K562 (cell line): Measurements from ENCODE around the gene IL17REL. TPM values are rescaled to one million over a fixed set of nuclear protein-coding genes. Genes with fewer than 3 reads are reported as not detected.

Experiments used
- ATAC-seq: fragments of 200-7000 bp; cut with Tn5 transposase; 3 replicates; pipeline ENCODE4 v1.9.1; 2020; ENCODE audit warnings: moderate library complexity
- BruUV-seq: library from RNA; stranded (reverse); fragments of 400-500 nt; replicated peaks from 2 replicates; lab custom pipeline; 2021; lab: Mats Ljungman, UMichigan
- CTCF ChIA-PET: fragments of 300-600 bp; formaldehyde crosslinking; extraction: SDS; loops from one replicate; lab custom pipeline; 2021; ENCODE audit warnings: low intra/inter-chr PET ratio; lab: Yijun Ruan, JAX
- POLR2A ChIA-PET: fragments of 300-600, 350-650 bp; sonication (Branson Sonifier 250); formaldehyde crosslinking; extraction: SDS; loops from one replicate; lab custom pipeline; 2021; ENCODE audit warnings: antibody characterized with exemption, inconsistent platforms; lab: Yijun Ruan, JAX
- DNase-seq, 4 experiments: peaks; one replicate each; pipeline versions ENCODE4 v3.0.0 to v3.0.0-alpha.2; 2011 to 2018; ENCODE audit warnings: low spot score in 3 of 4, mixed read lengths in 3 of 4; ENCODE audit errors: extremely low read depth in 1 of 4
- FAIRE-seq: peaks from 2 replicates; lab custom pipeline; 2011; peaks lifted over from hg19 to GRCh38; lab: Jason Lieb, UNC
- H2AFZ ChIP-seq: 2 replicates; pipeline ENCODE4 v1.6.0; 2011; ENCODE audit warnings: low read depth, low read length, control low read depth, inconsistent platforms
- H3K27ac ChIP-seq: fragments of 200-600 bp; 3 replicates; pipeline ENCODE4 v1.8.0; 2011; ENCODE audit warnings: low read depth, mild to moderate bottlenecking, control low read depth, inconsistent platforms, low read length, moderate library complexity, mixed read lengths; ENCODE audit errors: extremely low read depth
- H3K27me3 ChIP-seq, 2 experiments: fragments of 300-600 bp in 1 of 2; 2 replicates in 1 of 2; 3 replicates in 1 of 2; pipeline versions ENCODE4 v1.6.0 to v1.8.0; 2011; ENCODE audit warnings: inconsistent platforms in 2 of 2, low read length in 2 of 2, mild to moderate bottlenecking in 1 of 2, mixed read lengths in 1 of 2, moderate library complexity in 1 of 2; ENCODE audit not compliant: control insufficient read depth in 2 of 2, insufficient read depth in 2 of 2
- H3K36me3 ChIP-seq: fragments of 300-600 bp; 3 replicates; pipeline ENCODE4 v1.8.0; 2011; ENCODE audit warnings: mild to moderate bottlenecking, low read length, inconsistent platforms; ENCODE audit not compliant: control insufficient read depth, insufficient read depth
- H3K4me1 ChIP-seq, 2 experiments: fragments of 200-600 bp in 1 of 2; replicated peaks in 1 of 2; 2 replicates in 1 of 2; 3 replicates in 1 of 2; pipeline versions ENCODE4 v1.5.1 to v1.8.0; 2011; ENCODE audit warnings: inconsistent platforms in 2 of 2, low read length in 2 of 2, mild to moderate bottlenecking in 1 of 2, mixed read lengths in 1 of 2, moderate library complexity in 1 of 2; ENCODE audit not compliant: control insufficient read depth in 2 of 2, insufficient read depth in 2 of 2
- H3K4me2 ChIP-seq: 2 replicates; pipeline ENCODE4 v1.6.1; 2011; ENCODE audit warnings: low read length, control low read depth, inconsistent platforms, mixed read lengths; ENCODE audit not compliant: insufficient read depth
- H3K4me3 ChIP-seq: fragments of 200-600 bp; sonication (generic), shearing (Covaris generic); 2 replicates; pipeline ENCODE4 v1.5.1; 2016; ENCODE audit warnings: control low read depth, inconsistent platforms
- H3K79me2 ChIP-seq: fragments of 200-600 bp; 3 replicates; pipeline ENCODE4 v1.8.0; 2011; ENCODE audit warnings: low read length, inconsistent platforms; ENCODE audit not compliant: control insufficient read depth, insufficient read depth
- H3K9ac ChIP-seq, 2 experiments: 2 replicates each; pipeline versions ENCODE4 v1.6.0 to v1.6.1; 2011; ENCODE audit warnings: low read depth in 2 of 2, low read length in 2 of 2, control low read depth in 1 of 2, inconsistent platforms in 1 of 2, mild to moderate bottlenecking in 1 of 2, mixed read lengths in 1 of 2; ENCODE audit not compliant: insufficient read depth in 1 of 2
- H3K9me1 ChIP-seq: one replicate; pipeline ENCODE4 v1.6.0; 2011; ENCODE audit warnings: inconsistent platforms, mild to moderate bottlenecking, low read length, moderate library complexity; ENCODE audit not compliant: control insufficient read depth, insufficient read depth
- H3K9me3 ChIP-seq: replicated peaks from 2 replicates; pipeline ENCODE4 v1.5.1; 2011; ENCODE audit warnings: low read depth, low read length, inconsistent platforms; ENCODE audit not compliant: control insufficient read depth, insufficient read depth
- H4K20me1 ChIP-seq: replicated peaks from 2 replicates; pipeline ENCODE4 v1.6.1; 2011; ENCODE audit warnings: low read length, inconsistent platforms, mixed read lengths; ENCODE audit not compliant: control insufficient read depth, insufficient read depth
- CREB1 ChIP-seq, 2 experiments: sonication (generic) in 1 of 2; formaldehyde crosslinking in 1 of 2; IDR thresholded peaks; 2 replicates each; pipeline versions ENCODE4 v1.6.1 to v1.8.0; 2012 to 2022; ENCODE audit warnings: inconsistent platforms in 1 of 2, mild to moderate bottlenecking in 1 of 2, missing genetic modification reagents in 1 of 2, moderate library complexity in 1 of 2
- ZNF592 ChIP-seq: fragments of 450-650 bp; IDR thresholded peaks from 2 replicates; pipeline ENCODE4 v1.6.1; 2017; ENCODE audit warnings: antibody characterized with exemption, mild to moderate bottlenecking
- WGBS: fragments of 100-300 bp; shearing (Covaris generic); methylation state at CpG from one replicate; pipeline ENCODE4 v1.1.6; 2016; ENCODE audit warnings: low coverage, mixed read lengths; ENCODE audit not compliant: insufficient coverage; ENCODE audit errors: missing lambda C conversion rate; 5-methylcytosine and 5-hydroxymethylcytosine counted together
- in situ Hi-C: fragments of 300-500 bp; cut with MboI; formaldehyde crosslinking; loops from 4 replicates; pipeline ENCODE4 v1.15.0; 2018; ENCODE audit warnings: inconsistent platforms, mixed read lengths
- intact Hi-C: fragments of 100-400 bp; cut with micrococcal nuclease; formaldehyde crosslinking; loops from 2 replicates; pipeline ENCODE4 v1.14.2; 2022
- polyA plus RNA-seq, 8 experiments: library from polyadenylated mRNA; depleted of rRNA in 4 of 8; stranded (reverse) in 5 of 8; unstranded in 3 of 8; fragments of >200 nt; fragmentation: Nextera tagmentation in 2 of 8; fragmentation: Illumina TruSeq in 1 of 8; extraction: Ambion mirVana in 2 of 8; extraction: Trizol in 1 of 8; gene quantifications; 2 replicates each; pipeline versions ENCODE4 v1.2.1 to v1.2.3, GENCODE V29; 2011 to 2014; ENCODE audit warnings: inconsistent platforms in 1 of 8, missing spikeins in 1 of 8
- total RNA-seq, 7 experiments: library from RNA; depleted of rRNA in 6 of 7; stranded (reverse); fragments of >200 nt in 6 of 7; fragmentation: Illumina TruSeq in 2 of 7; extraction: Trizol in 2 of 7; gene quantifications; 2 replicates each; pipeline versions ENCODE4 v1.2.1 to v1.2.3, GENCODE V29; 2011 to 2021; ENCODE audit warnings: low replicate concordance in 1 of 7

The IL17REL gene
- total and polyA plus RNA-seq, 9 of the 15 experiments (the other 6 are each of a cell fraction or from before 2014, with no cell fraction given): 0.05 to 0.42 (median 0.11) TPM; not detected in 4

GRCh38 chr22:49996518-49997250 is 15.9 kb downstream of the IL17REL start (continued):
- TF ChIP-seq ZNF592: no peak
- TF ChIP-seq, all 486 proteins: peak for 0

- no peaks in the 10 kb centered on the region for H3K27me3 ChIP-seq
- intact Hi-C loops: no loop called here
- no peak overlapping the region for H3K27ac ChIP-seq
- BruUV-seq: no TSS peak
- FAIRE-seq (no peak), ATAC-seq (no peak), DNase-seq (no peak)
- peak overlapping the region in 1 of 2 experiments; percentile 40; a peak in 1 of 4 replicates for H3K9ac ChIP-seq
- WGBS: 66% methylated on average over 3 of the region's 4 CpGs
- peaks cover 0 to 77% of the 10 kb centered on the region in 2 experiments; a peak in 3 of 5 replicates for H3K4me1 ChIP-seq
- H3K79me2 ChIP-seq: no peaks in the 10 kb centered on the region
- no peaks in the 10 kb centered on the region for H4K20me1 ChIP-seq
- no peaks in the 10 kb centered on the region for H3K36me3 ChIP-seq
- ChIA-PET CTCF (no interaction called here), POLR2A (interaction anchor here (0.5 to 1.0 kb wide), 3 partner anchors 19 to 51 kb away, joined by 3 to 5 read pairs (median 3); no protein-coding TSS in a partner anchor)
- TF ChIP-seq CREB1 (IDR thresholded peaks at IDR 0.05) (no peak), CREB1 (CRISPR knock-in tag; IDR thresholded peaks at IDR 0.05) (no peak)
- H2AFZ ChIP-seq: no peak overlapping the region
- peaks cover 3% of the 10 kb centered on the region; the same call in 1 of the 2 replicates for H3K9me3 ChIP-seq
- H3K4me2 ChIP-seq: no peak overlapping the region
- no peaks in the 10 kb centered on the region for H3K9me1 ChIP-seq
- in situ Hi-C loops: no loop called here
- no peak overlapping the region for H3K4me3 ChIP-seq
Observed at GRCh38 chr22:49996119-49996517, 16.4 kb downstream of the IL17REL start.
